Cerebellar nuclear complex (tissue), 1 donor: ENCODE results near the gene UNC5C.

Source experiments
- DNase-seq, 2 experiments: peaks; one replicate each; lab custom pipeline; 2025; lab: John Stamatoyannopoulos, UW

The UNC5C gene

DNA sequence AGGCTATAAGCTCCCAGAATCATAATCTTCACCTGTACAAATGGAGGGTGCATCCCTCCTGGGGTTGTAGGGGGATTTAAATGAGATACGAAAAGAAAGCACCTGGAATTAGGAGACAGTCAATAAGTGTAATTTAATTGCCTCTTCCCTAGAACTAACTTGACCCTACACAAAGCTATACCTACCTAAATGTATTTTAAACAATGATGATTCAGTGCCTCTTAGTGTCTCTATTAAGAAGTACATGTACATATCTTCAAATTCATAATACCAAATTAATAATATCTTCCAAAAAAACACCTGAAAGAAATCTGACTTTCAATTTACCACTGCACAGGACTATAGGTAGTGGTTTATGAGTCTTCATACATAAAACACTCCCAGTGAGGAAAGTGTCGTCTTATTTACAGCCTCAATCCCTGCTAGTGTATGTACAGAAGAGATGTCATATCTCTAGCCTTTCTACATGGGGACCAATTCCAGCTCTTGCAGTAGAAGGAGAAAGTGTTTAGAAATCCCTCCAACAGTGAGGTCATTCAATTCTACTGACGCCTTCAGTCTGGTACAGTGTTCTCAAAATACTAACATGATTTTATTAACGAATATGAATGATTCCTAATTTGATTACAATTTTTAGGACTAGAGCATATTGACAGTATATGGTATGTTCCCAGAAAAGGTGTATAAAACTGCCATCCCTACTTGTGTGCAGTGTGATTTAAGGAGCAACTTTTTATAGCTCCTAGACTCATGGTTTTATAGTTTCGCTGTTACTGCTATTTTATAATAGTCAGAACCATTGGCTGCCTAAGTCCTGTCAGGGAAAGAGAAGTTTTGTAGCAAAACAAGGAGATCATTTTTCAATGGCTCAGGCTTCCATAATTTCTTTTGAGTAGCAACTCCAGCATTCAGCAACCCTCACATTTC lies 282.7 kb downstream of the UNC5C start:
- DNase-seq, result no peak

DNA sequence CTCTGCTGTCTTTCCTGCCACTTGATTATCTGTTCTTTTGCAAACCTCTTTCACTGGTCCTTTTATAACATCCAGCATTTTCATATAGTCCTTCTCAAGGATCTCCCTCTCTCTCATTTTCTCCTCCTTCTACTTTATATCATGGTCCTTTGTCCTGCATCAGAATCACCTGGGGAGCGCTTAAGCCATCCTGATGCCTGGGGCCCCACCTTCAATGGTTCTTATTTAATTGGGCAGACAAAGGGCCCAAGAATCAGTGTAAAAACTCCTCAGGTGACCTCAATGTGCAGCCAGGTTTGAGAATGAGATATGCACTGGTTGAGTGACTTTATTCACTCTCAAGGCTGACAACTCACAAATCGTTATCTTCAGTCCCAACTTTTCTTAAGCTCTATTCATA lies 283.9 kb downstream of the UNC5C start:
- DNase-seq, result no peak

- no peak for DNase-seq
Observed at GRCh38 chr4:95263960-95264359, 284.8 kb downstream of the UNC5C start.

- DNase-seq, result no peak
Observed at GRCh38 chr4:95263391-95263790, 285.4 kb downstream of the UNC5C start.

DNA sequence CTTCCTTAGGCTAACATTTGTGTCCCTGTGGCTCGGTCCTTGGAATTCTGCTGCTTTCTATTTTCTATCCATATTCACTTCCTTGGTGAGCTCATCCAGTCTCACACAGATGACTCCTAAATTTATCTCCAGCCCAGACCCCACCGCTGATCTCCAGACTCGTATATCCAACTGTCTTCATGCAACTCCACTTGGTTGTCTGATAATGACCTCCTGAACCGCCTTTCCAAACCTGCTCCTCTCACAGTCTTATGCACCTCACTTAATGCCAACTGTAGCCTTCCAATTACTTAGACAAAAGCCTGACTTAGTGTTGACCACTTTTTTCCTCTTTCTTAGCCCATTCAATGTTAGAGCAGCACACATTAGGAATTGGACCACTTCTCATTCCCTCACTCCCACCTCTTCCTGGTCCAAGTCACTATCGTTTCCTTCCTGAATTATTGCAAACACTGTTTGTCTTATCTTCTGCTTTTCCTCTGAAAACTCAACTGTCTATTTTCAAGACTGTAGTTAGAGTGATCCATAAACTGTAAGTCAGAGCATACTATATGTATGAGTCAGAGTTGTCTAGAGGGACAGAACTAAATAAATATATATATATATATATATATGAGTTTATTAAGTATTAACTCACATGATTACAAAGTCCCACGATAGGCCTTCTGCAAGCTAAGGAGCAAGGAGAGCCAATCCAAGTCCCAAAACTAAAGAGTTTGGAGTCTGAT lies 292.5 kb downstream of the UNC5C start:
- DNase-seq, result no peak

DNA sequence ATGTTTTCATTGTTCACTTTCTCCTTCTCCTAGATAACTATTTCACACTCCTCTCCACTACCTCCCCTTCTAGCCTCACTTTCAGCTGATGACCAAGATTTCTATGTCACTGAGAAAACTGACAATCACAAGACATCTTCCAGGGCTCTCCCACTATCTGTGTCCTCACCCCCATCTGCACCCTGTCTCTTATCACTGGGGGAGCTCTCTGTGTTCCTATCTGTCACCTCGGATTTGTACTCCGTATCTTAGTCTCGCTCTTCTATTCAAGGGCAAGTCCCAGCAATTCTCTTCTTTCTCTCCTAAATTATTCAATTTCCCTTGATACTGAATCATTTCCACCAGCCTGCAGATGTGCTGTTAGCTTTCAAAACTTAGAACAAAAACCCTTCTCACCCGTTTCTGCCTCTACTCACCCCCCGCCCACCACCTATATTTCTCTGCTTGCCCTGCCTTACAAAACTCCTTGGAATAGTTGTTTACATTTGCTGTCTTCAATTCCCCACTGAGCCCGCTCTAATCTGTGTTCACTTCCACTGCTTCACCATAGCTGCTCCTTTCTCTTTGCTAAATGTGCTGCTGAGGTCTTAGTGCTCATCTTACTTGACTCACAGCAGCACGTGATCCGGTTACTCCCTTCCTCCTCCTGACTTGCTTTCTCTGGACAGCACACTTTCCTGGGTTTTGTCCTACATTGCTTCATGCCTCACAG lies 293.2 kb downstream of the UNC5C start:
- no peak for DNase-seq

DNA sequence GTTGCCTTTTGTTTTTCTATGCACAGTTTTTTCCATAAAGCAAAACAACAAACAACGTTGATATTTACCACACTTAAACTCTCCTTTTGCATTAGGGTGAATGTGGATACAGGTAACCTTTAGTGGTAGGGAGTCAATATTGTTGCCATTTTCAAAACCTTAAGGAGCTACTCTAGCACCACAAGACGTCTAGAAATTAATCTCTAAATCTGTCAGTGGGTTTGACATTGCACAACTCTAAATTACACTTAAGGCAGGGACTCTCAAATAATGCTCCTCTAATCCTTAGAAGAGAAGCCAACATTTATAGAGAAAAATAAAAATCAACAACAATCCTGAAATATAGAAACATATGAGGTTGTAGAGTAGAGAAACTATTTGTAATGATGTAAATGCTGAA lies 297.2 kb downstream of the UNC5C start:
- DNase-seq, result no peak

DNA sequence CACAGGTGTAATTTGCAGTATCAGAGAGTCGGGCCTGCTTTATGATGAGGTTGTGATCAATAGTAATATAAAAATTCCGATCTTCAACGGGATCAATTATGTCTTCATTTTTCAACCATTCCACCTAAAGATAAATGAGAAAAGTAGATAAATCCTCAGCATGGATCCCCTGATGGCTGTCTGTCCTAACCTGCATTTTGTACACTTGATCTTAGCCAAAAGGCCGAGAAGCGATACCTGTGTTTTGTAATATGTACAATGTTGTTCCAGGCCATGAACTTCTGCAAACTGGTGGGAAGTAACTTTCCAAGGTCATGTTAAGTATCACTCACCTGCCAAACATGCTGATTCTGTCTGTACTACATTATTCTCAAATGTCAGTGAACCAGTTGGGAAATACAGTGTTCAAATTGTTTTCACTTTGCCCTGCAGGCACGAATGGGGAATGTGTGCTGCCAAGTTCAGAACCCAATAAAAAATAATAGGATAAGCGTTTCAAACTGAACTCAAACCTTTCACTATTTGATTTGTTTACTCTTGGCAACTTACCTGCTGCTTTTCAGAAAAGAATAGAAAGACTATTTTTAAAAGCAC lies 298.1 kb downstream of the UNC5C start:
- DNase-seq, result no peak

- DNase-seq, result no peak
Observed at GRCh38 chr4:95249426-95250021, 299.2 kb downstream of the UNC5C start.

GRCh38 chr4:95248720-95249425 lies 299.9 kb downstream of the UNC5C start:
- no peak for DNase-seq

DNA sequence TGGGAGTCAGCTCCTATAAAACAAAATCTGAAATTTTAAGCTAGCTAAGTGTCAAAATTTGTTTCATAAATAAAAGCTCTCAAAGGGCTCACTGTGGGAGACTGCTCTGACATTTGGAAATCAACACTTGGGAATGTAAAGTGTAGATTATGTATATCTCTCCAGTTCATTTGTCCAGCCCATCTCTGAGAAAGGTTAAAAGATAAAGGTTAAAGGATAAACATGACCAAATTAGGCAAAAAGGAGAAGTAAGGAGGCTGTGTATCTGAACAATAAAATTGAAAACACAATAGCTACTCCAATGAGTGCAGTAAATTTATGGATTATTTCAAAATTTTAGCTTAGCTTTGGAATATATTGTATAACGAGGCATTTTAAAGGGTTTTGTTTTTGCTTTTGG lies 304.9 kb downstream of the UNC5C start:
- DNase-seq, result no peak

DNA sequence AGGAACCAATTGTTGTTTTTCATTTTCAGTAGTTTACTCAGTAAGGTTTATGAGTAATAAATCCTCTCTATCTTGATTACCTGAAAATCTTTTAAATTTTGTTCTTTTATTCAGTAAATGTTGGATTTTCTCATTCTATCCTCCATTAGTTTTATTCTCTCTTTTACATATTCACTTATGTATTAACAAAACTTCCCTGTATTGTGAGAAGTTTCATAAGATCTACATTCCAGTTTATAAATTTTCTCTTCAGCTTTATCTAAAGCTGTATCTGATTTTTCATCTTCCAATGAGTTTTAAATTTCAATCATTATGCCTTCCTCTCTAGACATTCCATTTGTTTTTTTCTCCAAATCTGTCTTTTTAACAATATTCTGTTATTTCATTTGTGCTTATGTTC lies 310.2 kb downstream of the UNC5C start:
- DNase-seq, result no peak

DNA sequence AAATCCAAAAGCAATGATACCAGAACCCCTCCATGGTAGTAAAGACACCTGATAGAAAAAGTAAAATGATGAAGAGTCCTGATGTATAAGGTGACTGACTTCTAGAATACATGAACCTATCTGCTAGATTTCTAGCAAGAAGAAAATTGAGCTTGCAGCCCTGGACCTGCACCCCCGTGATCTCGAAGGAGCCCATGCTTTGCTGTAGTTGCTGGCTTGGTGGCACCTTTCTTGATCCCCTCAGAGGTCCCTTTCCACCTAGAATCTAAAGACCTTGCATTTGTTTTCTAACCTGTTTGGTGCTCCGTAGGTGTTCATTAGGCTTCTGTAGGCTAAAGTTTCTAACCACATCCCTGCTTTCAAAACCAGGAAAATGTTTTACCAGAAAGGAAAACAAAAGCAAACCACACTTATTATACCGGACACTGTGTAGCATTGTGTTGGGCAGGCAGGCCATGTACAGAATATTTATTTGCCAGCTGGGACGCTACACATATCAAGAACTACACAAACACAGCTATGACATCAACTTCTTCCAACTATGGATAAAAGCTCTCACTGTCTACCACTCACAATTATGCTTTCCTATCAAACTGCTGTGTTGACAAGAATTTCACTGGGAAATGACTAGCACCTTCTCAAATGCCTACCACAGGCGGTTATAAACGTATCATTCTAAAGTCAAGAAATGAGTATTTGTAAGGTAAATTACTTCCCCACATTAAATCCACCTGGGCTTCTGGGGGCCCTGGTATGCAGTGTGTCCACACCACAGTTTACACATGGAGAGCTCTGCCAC lies 316.2 kb downstream of the UNC5C start:
- no peak for DNase-seq

DNA sequence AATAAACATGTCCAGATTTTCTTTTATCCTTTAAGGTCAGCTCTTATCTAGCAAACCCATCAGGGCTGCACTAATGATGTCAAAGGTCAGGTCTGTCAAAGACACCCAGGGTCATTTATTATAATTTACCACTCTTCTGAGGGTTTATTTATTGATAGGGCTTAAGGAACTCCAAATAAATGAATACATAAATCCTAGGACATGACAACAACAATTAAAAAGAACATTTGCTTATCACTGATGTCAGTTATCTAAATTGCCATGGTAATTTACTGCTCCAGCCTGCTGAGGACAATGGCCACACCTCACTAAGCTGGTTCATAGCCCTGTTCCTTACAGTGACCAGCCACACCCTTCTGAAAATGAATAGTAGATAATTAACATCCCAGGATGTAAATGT lies 317.1 kb downstream of the UNC5C start:
- DNase-seq, result no peak

GRCh38 chr4:95225849-95226248 lies 322.9 kb downstream of the UNC5C start:
- DNase-seq, result no peak

- no peak for DNase-seq
Observed at GRCh38 chr4:95224402-95224801, 324.4 kb downstream of the UNC5C start.

DNA sequence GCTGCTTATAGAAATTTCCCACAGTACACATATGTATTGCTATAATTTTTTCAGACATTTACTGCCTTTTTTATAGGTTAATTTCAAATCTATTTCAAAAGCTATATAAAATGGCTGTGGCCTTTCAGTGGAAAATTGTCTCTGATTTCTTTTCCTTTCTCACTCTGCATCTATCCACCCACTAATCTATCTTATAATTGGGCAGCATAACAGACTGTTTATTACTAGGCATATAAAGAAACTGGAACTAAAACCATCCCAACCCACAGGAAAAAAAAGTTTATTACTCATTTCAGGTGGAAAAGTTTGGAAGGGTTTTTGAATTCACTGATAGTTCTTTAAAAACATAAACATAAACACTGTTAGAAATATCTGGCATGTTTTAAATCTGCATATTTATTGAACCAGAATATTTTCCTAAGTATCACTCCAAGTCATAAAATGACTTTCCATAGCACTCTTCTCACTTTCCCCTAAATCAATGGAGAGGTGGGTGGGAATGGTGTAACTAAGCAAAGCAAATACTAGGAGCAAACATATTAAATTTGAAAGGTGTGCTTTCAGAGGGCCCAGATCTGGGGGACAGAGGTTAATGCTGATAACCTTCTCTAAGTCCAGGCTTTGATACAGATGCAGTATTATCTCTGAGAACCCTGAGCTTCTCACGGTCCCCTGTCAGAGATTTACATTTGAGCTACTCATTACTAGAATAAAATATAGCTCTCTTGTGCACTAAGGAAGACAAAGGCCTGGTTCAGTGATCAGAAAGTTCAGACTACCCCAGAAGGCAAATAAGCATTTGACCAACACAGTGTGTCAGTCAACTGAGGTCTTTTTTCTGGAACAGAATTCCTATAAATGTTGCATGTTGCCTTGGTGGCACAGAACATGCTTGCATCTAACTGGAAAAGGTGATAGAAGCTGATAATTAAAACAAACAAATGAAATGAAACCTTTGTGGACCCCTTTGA lies 328.3 kb downstream of the UNC5C start:
- no peak for DNase-seq

GRCh38 chr4:95219109-95219508 lies 329.7 kb downstream of the UNC5C start:
- DNase-seq, result no peak

- DNase-seq, result no peak
Observed at GRCh38 chr4:95217197-95217596, 331.6 kb downstream of the UNC5C start.
